ENCODE results near the gene MS4A2. TPM values are rescaled to one million over a fixed set of nuclear protein-coding genes. Genes with fewer than 3 reads are reported as not detected.

The MS4A2 gene
- total RNA-seq, 1 donor from 2014 or later, result 0.95 TPM

GRCh38 chr11:60131912-60132311, 43.4 kb downstream of the MS4A2 start:
- intact Hi-C loops (cut with DNase I), result loop anchor here (2.0 kb wide), 1 partner anchor 309 kb away; no protein-coding TSS in a partner anchor
- ATAC-seq, result no peak
- DNase-seq (ENCODE audit: missing footprints), result no peak

GRCh38 chr11:60133917-60134316, 45.5 kb downstream of the MS4A2 start:
- ATAC-seq (no peak), DNase-seq (ENCODE audit: missing footprints) (no peak)
- intact Hi-C loops (cut with DNase I), result no loop called here

DNA sequence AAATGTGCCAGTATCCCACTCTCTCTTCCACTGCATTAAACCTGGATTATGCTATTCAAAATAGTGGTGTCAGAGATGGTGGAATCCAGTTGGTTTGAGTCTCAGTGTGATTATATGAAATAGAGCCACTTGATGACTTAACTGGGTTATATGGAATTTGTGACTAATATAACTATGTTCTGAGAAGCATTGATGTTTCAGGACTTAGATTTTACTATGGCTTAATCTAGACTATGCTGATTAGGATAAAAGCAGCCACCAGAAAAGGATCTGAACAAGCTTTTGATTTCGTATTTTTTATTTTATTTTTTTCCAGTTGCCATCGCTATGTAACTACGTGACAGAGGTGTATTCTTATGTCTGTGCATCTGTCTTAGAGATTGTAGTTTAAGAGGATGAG, 55.3 kb downstream of the MS4A2 start:
- intact Hi-C loops (cut with DNase I), result no loop called here
- ATAC-seq, result no peak

GRCh38 chr11:60145677-60146076, 57.2 kb downstream of the MS4A2 start:
- intact Hi-C loops (cut with DNase I), result no loop called here
- ATAC-seq (no peak), DNase-seq (ENCODE audit: missing footprints) (no peak)

More for the DNA sequence above, 55.3 kb downstream of the MS4A2 start:
- no peak for DNase-seq (ENCODE audit: missing footprints)

Other genes starting within 250 kb of the MS4A2 start
- not detected for gene CBLIF, start 243.2 kb upstream of the MS4A2 start, total RNA-seq
- not detected for gene TCN1, start 222.2 kb upstream of the MS4A2 start, total RNA-seq
- not detected for gene OOSP3, start 209.9 kb upstream of the MS4A2 start, total RNA-seq
- gene OOSP1, start 150.2 kb upstream of the MS4A2 start, total RNA-seq, result not detected
- gene OOSP4A, start 124.6 kb upstream of the MS4A2 start, total RNA-seq, result not detected
- not detected for gene OOSP4B, start 71.5 kb upstream of the MS4A2 start, total RNA-seq
- not detected for gene OOSP2, start 48.3 kb upstream of the MS4A2 start, total RNA-seq
- not detected for gene MS4A3, start 32.0 kb upstream of the MS4A2 start, total RNA-seq
- gene MS4A6A, start 94.4 kb downstream of the MS4A2 start, total RNA-seq, result 64.0 TPM
- gene MS4A4E, start 154.5 kb downstream of the MS4A2 start, total RNA-seq, result 1.3 TPM
- 23.8 TPM for gene MS4A4A, start 192.0 kb downstream of the MS4A2 start, total RNA-seq
- not detected for gene MS4A6E, start 238.6 kb downstream of the MS4A2 start, total RNA-seq